ENCODE data around the gene SPATA32.

DNA sequence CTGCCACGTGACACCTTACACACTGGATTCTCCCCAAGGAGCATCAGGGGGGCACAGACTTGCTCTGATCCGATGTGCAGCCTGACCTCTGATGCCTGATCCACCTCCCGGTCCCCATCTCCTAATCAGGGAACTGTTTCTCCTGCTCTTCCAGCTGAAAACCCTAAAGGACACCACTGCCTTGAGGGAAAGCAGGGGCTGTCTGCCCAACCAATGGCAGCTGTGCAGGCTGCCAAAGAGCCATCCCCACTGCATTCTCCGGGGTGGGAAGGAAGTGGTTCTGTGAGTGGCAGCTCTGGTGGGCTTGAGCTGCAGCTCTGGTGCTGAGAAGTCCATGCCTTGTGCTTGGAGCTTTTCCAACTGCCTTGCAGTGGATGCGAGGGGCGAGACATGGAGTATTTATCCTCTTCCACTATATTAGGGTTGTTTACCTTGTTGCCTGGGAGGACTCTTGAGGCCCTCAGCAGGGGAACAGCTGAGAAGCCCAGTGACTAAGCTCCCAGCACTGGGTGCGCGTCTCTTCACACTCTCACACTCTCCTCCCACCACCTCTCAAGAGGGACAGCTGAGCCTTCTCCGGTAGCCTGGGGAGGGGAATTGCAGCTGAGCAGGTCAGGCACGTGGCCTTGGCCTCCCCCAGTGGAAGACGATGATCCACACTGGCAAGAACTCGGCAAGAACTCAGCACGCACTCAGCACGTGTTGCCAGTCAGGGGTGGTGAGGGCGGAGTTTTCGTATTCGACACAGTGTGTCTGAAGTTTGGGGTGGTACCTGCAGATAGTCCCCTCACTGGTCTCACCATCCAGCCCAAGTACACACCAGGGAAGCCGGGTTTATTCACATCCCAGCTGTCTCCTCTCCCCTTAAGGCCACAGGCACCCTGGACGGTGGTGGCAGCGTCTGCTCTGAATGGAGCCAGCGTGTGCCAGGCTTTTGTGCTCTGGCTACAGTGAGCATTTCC is 21.1 kb upstream of the SPATA32 start:
- no peak for TF ChIP-seq POLR2A (IDR thresholded peaks at IDR 0.05)
- TF ChIP-seq, protein P1, sequence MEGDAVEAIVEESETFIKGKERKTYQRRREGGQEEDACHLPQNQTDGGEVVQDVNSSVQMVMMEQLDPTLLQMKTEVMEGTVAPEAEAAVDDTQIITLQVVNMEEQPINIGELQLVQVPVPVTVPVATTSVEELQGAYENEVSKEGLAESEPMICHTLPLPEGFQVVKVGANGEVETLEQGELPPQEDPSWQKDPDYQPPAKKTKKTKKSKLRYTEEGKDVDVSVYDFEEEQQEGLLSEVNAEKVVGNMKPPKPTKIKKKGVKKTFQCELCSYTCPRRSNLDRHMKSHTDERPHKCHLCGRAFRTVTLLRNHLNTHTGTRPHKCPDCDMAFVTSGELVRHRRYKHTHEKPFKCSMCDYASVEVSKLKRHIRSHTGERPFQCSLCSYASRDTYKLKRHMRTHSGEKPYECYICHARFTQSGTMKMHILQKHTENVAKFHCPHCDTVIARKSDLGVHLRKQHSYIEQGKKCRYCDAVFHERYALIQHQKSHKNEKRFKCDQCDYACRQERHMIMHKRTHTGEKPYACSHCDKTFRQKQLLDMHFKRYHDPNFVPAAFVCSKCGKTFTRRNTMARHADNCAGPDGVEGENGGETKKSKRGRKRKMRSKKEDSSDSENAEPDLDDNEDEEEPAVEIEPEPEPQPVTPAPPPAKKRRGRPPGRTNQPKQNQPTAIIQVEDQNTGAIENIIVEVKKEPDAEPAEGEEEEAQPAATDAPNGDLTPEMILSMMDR (IDR thresholded peaks at IDR 0.05): no peak

Data from thyroid gland (tissue), 4 donors.